ENCODE measurements around the gene TSSK6. TPM values are rescaled to one million over a fixed set of nuclear protein-coding genes. Genes with fewer than 3 reads are reported as not detected.
"Not testable (repeated sequence)": the region's sequence is repeated elsewhere in the genome, so short reads cannot be mapped to it uniquely, and the experiment has no call there.

Gene TSSK6
- total RNA-seq, 1 donor from 2014 or later: 1.7 TPM

- peak; percentile 95 for DNase-seq (ENCODE audit: low spot score)
Measured at GRCh38 chr19:19488875-19489690, 26.3 kb downstream of the TSSK6 start.

GRCh38 chr19:19487950-19488874 is 27.1 kb downstream of the TSSK6 start:
- peak; percentile 74 for DNase-seq (ENCODE audit: low spot score)

- DNase-seq (ENCODE audit: low spot score): no peak
Measured at GRCh38 chr19:19487077-19487949, 28.0 kb downstream of the TSSK6 start.

- DNase-seq (ENCODE audit: low spot score): no peak
Measured at GRCh38 chr19:19486343-19487076, 28.8 kb downstream of the TSSK6 start.

DNA sequence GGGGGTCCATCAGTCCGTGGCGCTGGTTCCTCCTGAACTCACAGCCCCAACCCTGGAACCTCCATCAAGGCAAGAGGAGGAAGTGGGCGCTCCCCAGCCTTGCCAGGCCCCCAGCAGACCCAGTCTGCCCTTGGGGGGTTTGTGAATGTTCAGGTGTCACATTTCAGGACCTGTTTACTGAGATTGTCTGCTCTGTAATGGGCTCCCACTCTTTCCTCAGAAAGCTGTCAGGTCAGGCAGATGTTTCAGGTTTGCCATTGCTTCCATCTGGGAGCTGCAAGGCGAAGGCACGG is 29.4 kb downstream of the TSSK6 start:
- DNase-seq (ENCODE audit: low spot score): no peak

- peak; percentile 39 for DNase-seq (ENCODE audit: low spot score)
Measured at GRCh38 chr19:19485161-19485997, 30.0 kb downstream of the TSSK6 start.

DNA sequence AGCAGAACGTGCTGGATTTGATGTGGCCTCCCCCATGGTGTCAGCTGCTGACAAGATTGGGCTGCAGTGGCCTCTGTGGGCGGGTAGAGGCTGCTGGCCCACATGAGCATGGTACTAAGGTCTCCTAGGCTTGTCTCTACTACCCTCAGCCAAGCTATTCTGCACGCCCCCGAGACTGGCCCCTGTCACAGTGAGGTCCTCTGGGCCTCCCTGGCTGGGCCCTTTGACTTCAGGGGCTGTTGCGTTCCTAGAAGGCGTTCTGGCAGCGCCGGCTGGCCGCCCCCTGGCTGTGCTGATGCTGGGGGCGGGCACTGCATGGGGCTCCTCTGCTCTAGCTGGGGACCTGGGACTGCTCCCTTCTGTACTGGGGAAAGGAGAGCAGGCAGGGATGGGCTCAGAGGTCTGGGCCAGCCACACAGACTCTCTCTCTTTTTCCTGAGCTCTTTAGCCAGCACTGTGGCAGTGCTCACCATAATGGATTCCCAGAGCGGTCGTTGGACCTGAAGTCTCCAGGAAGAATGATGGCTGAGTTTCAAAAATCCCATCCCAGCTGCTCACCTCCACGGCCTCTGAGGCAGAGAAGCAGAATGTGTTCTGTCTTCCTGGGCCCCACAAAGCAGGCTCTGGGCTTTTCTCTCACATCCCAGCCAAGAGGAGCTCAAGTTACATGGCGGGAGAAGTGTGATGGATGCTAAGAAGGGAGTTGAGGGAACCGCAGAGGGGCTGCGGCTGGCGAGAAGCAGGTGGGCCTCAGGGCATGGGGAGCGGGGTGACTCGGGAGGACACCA is 32.3 kb downstream of the TSSK6 start:
- DNase-seq (ENCODE audit: low spot score): peak; percentile 85

GRCh38 chr19:19480688-19481087 is 34.7 kb downstream of the TSSK6 start:
- DNase-seq (ENCODE audit: low spot score): no peak

GRCh38 chr19:19477705-19478383 is 37.5 kb downstream of the TSSK6 start:
- DNase-seq (ENCODE audit: low spot score): peak; percentile 42

- no peak for DNase-seq (ENCODE audit: low spot score)
Measured at GRCh38 chr19:19475849-19476828, 39.2 kb downstream of the TSSK6 start.

- DNase-seq (ENCODE audit: low spot score): no peak
Measured at GRCh38 chr19:19475015-19475765, 40.2 kb downstream of the TSSK6 start.

GRCh38 chr19:19472106-19472505 is 43.2 kb downstream of the TSSK6 start:
- DNase-seq (ENCODE audit: low spot score): not testable (repeated sequence)

DNA sequence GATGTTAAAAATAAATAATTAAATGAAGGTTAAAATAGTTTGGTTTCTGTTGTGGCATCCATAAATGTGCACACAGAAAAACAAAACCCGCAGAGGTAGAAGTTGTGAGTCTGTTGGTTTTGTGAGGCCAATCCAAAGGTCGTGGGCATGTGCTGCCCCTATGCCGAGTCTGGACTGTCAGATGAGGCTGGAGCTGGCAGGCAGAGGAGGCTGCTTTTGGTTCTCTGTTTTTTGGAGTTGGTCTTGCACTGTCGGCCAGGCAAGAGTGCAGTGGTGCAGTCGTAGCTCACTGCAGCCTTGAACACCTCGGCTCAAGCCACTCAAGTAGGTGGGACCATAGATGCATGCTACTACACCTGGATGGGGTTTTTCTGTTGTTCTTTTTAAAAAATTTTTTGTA is 43.7 kb downstream of the TSSK6 start:
- no peak for DNase-seq (ENCODE audit: low spot score)

GRCh38 chr19:19470579-19470978 is 44.8 kb downstream of the TSSK6 start:
- DNase-seq (ENCODE audit: low spot score): no peak

GRCh38 chr19:19468424-19469050 is 46.8 kb downstream of the TSSK6 start:
- no peak for DNase-seq (ENCODE audit: low spot score)

- no peak for DNase-seq (ENCODE audit: low spot score)
Measured at GRCh38 chr19:19466201-19466600, 49.1 kb downstream of the TSSK6 start.
